Measurements from ENCODE around the gene KAT2B.

- TF ChIP-seq EZH2 (IDR thresholded peaks at IDR 0.05; ENCODE audit: borderline replicate concordance, insufficient read depth, low read length, poor library complexity, severe bottlenecking) (no peak), REST (IDR thresholded peaks at IDR 0.05; ENCODE audit: borderline replicate concordance) (no peak), SMC3 (conservative IDR thresholded peaks at IDR 0.05; ENCODE audit: poor library complexity) (no peak), POLR2AphosphoS5 (IDR thresholded peaks at IDR 0.05) (no peak), EP300 (conservative IDR thresholded peaks at IDR 0.05; ENCODE audit: poor library complexity, severe bottlenecking) (no peak)
- TF ChIP-seq, protein P1, sequence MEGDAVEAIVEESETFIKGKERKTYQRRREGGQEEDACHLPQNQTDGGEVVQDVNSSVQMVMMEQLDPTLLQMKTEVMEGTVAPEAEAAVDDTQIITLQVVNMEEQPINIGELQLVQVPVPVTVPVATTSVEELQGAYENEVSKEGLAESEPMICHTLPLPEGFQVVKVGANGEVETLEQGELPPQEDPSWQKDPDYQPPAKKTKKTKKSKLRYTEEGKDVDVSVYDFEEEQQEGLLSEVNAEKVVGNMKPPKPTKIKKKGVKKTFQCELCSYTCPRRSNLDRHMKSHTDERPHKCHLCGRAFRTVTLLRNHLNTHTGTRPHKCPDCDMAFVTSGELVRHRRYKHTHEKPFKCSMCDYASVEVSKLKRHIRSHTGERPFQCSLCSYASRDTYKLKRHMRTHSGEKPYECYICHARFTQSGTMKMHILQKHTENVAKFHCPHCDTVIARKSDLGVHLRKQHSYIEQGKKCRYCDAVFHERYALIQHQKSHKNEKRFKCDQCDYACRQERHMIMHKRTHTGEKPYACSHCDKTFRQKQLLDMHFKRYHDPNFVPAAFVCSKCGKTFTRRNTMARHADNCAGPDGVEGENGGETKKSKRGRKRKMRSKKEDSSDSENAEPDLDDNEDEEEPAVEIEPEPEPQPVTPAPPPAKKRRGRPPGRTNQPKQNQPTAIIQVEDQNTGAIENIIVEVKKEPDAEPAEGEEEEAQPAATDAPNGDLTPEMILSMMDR (IDR thresholded peaks at IDR 0.05; ENCODE audit: poor library complexity, severe bottlenecking) = no peak
Observed at GRCh38 chr3:20022954-20023622, 17.2 kb upstream of the KAT2B start.

All from neural cell (in vitro differentiated cells).